GM12874 (cell line): ENCODE data around the gene ZNF213.
A peak's percentile ranks its signal among the peaks of the same experiment; 100 is the strongest.

Experiments used
- CTCF ChIP-seq: IDR thresholded peaks from 2 replicates; pipeline ENCODE4 v1.5.1; 2011; ENCODE audit warnings: low read depth, mild to moderate bottlenecking, control low read depth, low read length, moderate library complexity; ENCODE audit not compliant: insufficient read depth

ZNF213 gene

GRCh38 chr16:3150346-3151218, 15.8 kb downstream of the ZNF213 start:
- no peak for TF ChIP-seq CTCF

GRCh38 chr16:3152027-3152276, 17.1 kb downstream of the ZNF213 start:
- TF ChIP-seq CTCF, result no peak

- TF ChIP-seq CTCF, result peak; percentile 45
Observed at GRCh38 chr16:3152277-3152990, 17.6 kb downstream of the ZNF213 start.

- TF ChIP-seq CTCF, result no peak
Observed at GRCh38 chr16:3152991-3153368, 18.2 kb downstream of the ZNF213 start.

- TF ChIP-seq CTCF, result no peak
Observed at GRCh38 chr16:3155181-3155580, 20.4 kb downstream of the ZNF213 start.

- TF ChIP-seq CTCF, result no peak
Observed at GRCh38 chr16:3155972-3156371, 21.1 kb downstream of the ZNF213 start.

GRCh38 chr16:3157229-3158025, 22.6 kb downstream of the ZNF213 start:
- no peak for TF ChIP-seq CTCF
